NCI-H2227 treated with DMSO at 0.1 percent for 48 hours (cell line): ENCODE results near the gene LIF.

Experiments
- DNase-seq: peaks from one replicate; lab custom pipeline; 2025; lab: John Stamatoyannopoulos, UW

The LIF gene

GRCh38 chr22:30245985-30246813, at the start of gene LIF:
LIF (minus strand) TSS chr22:30246759; CDS start chr22:30246695, 64 bp downstream.
- no peak for DNase-seq

- DNase-seq: no peak
These were observed 49.8 kb upstream of the LIF start for GRCh38 chr22:30296324-30296723.

- no peak for DNase-seq
These were observed 49.0 kb upstream of the LIF start for GRCh38 chr22:30295576-30295975.

GRCh38 chr22:30294830-30295229, 48.3 kb upstream of the LIF start:
- DNase-seq: no peak

- no peak for DNase-seq
These were observed 47.5 kb upstream of the LIF start for GRCh38 chr22:30294066-30294465.

- no peak for DNase-seq
These were observed 46.5 kb upstream of the LIF start for GRCh38 chr22:30293026-30293425.

GRCh38 chr22:30292069-30292970, 45.8 kb upstream of the LIF start:
- no peak for DNase-seq

GRCh38 chr22:30291058-30291892, 44.7 kb upstream of the LIF start:
- no peak for DNase-seq

GRCh38 chr22:30290342-30291057, 43.9 kb upstream of the LIF start:
- DNase-seq: no peak

GRCh38 chr22:30289980-30290313, 43.4 kb upstream of the LIF start:
- no peak for DNase-seq

- DNase-seq: peak; percentile 92
These were observed 42.8 kb upstream of the LIF start, which contains the start of gene CASTOR1 for GRCh38 chr22:30289141-30289979. CASTOR1 (minus strand) TSS chr22:30289505; CDS start chr22:30289497, 8 bp downstream.

- no peak for DNase-seq
These were observed 42.0 kb upstream of the LIF start for GRCh38 chr22:30288419-30289140.

- DNase-seq: no peak
These were observed 41.3 kb upstream of the LIF start for GRCh38 chr22:30287648-30288418.

GRCh38 chr22:30286813-30287647, 40.5 kb upstream of the LIF start:
- no peak for DNase-seq

GRCh38 chr22:30286331-30286730, 39.8 kb upstream of the LIF start:
- no peak for DNase-seq

- DNase-seq: no peak
These were observed 39.3 kb upstream of the LIF start for GRCh38 chr22:30285846-30286200.

GRCh38 chr22:30285176-30285845, 38.8 kb upstream of the LIF start:
- no peak for DNase-seq

- DNase-seq: no peak
These were observed 38.1 kb upstream of the LIF start for GRCh38 chr22:30284666-30285065.
